GM12878 (cell line): ENCODE data around the gene CXorf38. TPM values are rescaled to one million over a fixed set of nuclear protein-coding genes. Genes with fewer than 3 reads are reported as not detected.

Source experiments
- BMI1 ChIP-seq: fragments of 450-650 bp; IDR thresholded peaks from 2 replicates; pipeline ENCODE4 v1.6.1; 2016; ENCODE audit warnings: mild to moderate bottlenecking, moderate library complexity, borderline replicate concordance
- EGR1 ChIP-seq, 2 experiments: IDR thresholded peaks; 1 replicate in 1 of 2; 2 replicates in 1 of 2; pipeline ENCODE4 v1.6.1; 2011 to 2012; ENCODE audit warnings: low read depth in 2 of 2, low read length in 2 of 2, borderline replicate concordance in 1 of 2, mild to moderate bottlenecking in 1 of 2, moderate library complexity in 1 of 2
- FOS ChIP-seq: IDR thresholded peaks from 3 replicates; pipeline ENCODE4 v1.6.1; 2011; ENCODE audit warnings: borderline replicate concordance; ENCODE audit not compliant: insufficient read length; ENCODE audit errors: extremely low read depth
- HCFC1 ChIP-seq: fragments of 150-350 bp; IDR thresholded peaks from 2 replicates; pipeline ENCODE4 v1.6.1; 2014; ENCODE audit warnings: low read length
- MTA3 ChIP-seq: IDR thresholded peaks from 2 replicates; pipeline ENCODE4 v1.6.1; 2012; ENCODE audit warnings: low read length, inconsistent platforms, borderline replicate concordance
- NBN ChIP-seq: fragments of 450-650 bp; IDR thresholded peaks from 2 replicates; pipeline ENCODE4 v1.6.1; 2016
- NFXL1 ChIP-seq: fragments of 450-650 bp; IDR thresholded peaks from 2 replicates; pipeline ENCODE4 v1.6.1; 2017; ENCODE audit warnings: antibody characterized with exemption, mild to moderate bottlenecking, borderline replicate concordance
- NRF1 ChIP-seq: conservative IDR thresholded peaks from 2 replicates; pipeline ENCODE4 v1.6.1; 2011; ENCODE audit warnings: mild to moderate bottlenecking, low read depth, low read length, improper control_type of control experiment
- PAX8 ChIP-seq: fragments of 450-650 bp; IDR thresholded peaks from 2 replicates; pipeline ENCODE4 v1.6.1; 2017; ENCODE audit warnings: mild to moderate bottlenecking, moderate library complexity
- PML ChIP-seq: IDR thresholded peaks from 2 replicates; pipeline ENCODE4 v1.6.1; 2012; ENCODE audit warnings: low read length, inconsistent platforms
- POU2F2 ChIP-seq: IDR thresholded peaks from 3 replicates; pipeline ENCODE4 v1.6.1; 2011; ENCODE audit warnings: low read depth, mild to moderate bottlenecking, low read length, borderline replicate concordance
- RAD21 ChIP-seq: IDR thresholded peaks from 2 replicates; pipeline ENCODE4 v1.6.1; 2011; ENCODE audit warnings: mild to moderate bottlenecking, low read depth, low read length, moderate library complexity; ENCODE audit not compliant: insufficient read depth
- RB1 ChIP-seq: fragments of 450-650 bp; formaldehyde crosslinking; IDR thresholded peaks from 2 replicates; pipeline ENCODE4 v1.6.1; 2017; ENCODE audit warnings: mild to moderate bottlenecking, borderline replicate concordance
- SMAD1 ChIP-seq: fragments of 450-650 bp; IDR thresholded peaks from 2 replicates; pipeline ENCODE4 v1.6.1; 2018; ENCODE audit warnings: mild to moderate bottlenecking, low read depth; ENCODE audit not compliant: partially characterized antibody
- SP1 ChIP-seq: IDR thresholded peaks from one replicate; pipeline ENCODE4 v1.6.1; 2011; ENCODE audit warnings: low read depth, low read length
- SUPT20H ChIP-seq: IDR thresholded peaks from 2 replicates; pipeline ENCODE4 v1.6.1; 2011; ENCODE audit warnings: low read depth, mild to moderate bottlenecking, low read length, moderate library complexity, borderline replicate concordance; ENCODE audit not compliant: control insufficient read depth
- TARDBP ChIP-seq: IDR thresholded peaks from 2 replicates; pipeline ENCODE4 v1.6.1; 2016; ENCODE audit warnings: borderline replicate concordance
- TCF12 ChIP-seq: IDR thresholded peaks from 2 replicates; pipeline ENCODE4 v1.6.1; 2011; ENCODE audit warnings: low read depth, mild to moderate bottlenecking, low read length
- ZBED1 ChIP-seq: IDR thresholded peaks from 2 replicates; pipeline ENCODE4 v1.6.1; 2016; ENCODE audit warnings: borderline replicate concordance
- ZNF207 ChIP-seq: fragments of 450-650 bp; IDR thresholded peaks from 2 replicates; pipeline ENCODE4 v1.6.1; 2014; ENCODE audit warnings: antibody characterized with exemption, mild to moderate bottlenecking, borderline replicate concordance
- ZNF24 ChIP-seq: fragments of 450-650 bp; IDR thresholded peaks from 2 replicates; pipeline ENCODE4 v1.6.1; 2017; ENCODE audit warnings: antibody characterized with exemption, mild to moderate bottlenecking
- ZSCAN29 ChIP-seq: fragments of 450-650 bp; IDR thresholded peaks from 2 replicates; pipeline ENCODE4 v1.6.1; 2017; ENCODE audit warnings: mild to moderate bottlenecking, moderate library complexity
- polyA plus RNA-seq, 11 experiments: library from polyadenylated mRNA; depleted of rRNA in 4 of 11; unstranded in 6 of 11; stranded (reverse) in 5 of 11; fragments of >200 nt; fragmentation: Nextera tagmentation in 4 of 11; fragmentation: Illumina TruSeq in 1 of 11; extraction: Ambion mirVana in 4 of 11; extraction: Trizol in 1 of 11; gene quantifications; 1 replicate in 1 of 11; 2 replicates in 10 of 11; pipeline versions ENCODE4 v1.2.1 to v1.2.3, GENCODE V29; 2011 to 2016; ENCODE audit warnings: inconsistent platforms in 2 of 11, missing spikeins in 2 of 11, low read depth in 1 of 11
- total RNA-seq, 4 experiments: library from RNA; depleted of rRNA in 3 of 4; stranded (reverse); fragments of >200 nt in 3 of 4; fragmentation: Illumina TruSeq in 1 of 4; extraction: Trizol in 1 of 4; gene quantifications; 2 replicates each; pipeline versions ENCODE4 v1.2.1 to v1.2.3, GENCODE V29; 2013 to 2021
- TF ChIP-seq, protein P1 (sequence below): fragments of 450-650 bp; IDR thresholded peaks from 2 replicates; pipeline ENCODE4 v1.6.1; 2016; ENCODE audit warnings: mild to moderate bottlenecking, moderate library complexity, borderline replicate concordance
- TF ChIP-seq, protein P2 (sequence below): IDR thresholded peaks from 2 replicates; pipeline ENCODE4 v1.6.1; 2011; ENCODE audit warnings: borderline replicate concordance, low read depth, mild to moderate bottlenecking, moderate library complexity, mixed read lengths, low read length; ENCODE audit not compliant: insufficient read depth; ENCODE audit errors: extremely low read length

The CXorf38 gene
- total and polyA plus RNA-seq, 10 of the 15 experiments (the other 5 are each of a cell fraction or from before 2014, with no cell fraction given), result 2.2 to 50.1 (median 18.8) TPM

GRCh38 chrX:40580537-40581335, 66.6 kb downstream of the CXorf38 start, which contains the start of gene ATP6AP2 (continued):
- TF ChIP-seq PAX8, result no peak
- TF ChIP-seq TCF12, result 0 out of 2 replicates have a peak, but pooled peaks have one; percentile 16
- no peak for TF ChIP-seq BMI1
- peak; percentile 34 for TF ChIP-seq FOS
- peak; percentile 91 for TF ChIP-seq SP1
- no peak for TF ChIP-seq NFXL1
- no peak for TF ChIP-seq ZNF207
- no peak for TF ChIP-seq TARDBP
- no peak for TF ChIP-seq PML
- TF ChIP-seq, protein P1, sequence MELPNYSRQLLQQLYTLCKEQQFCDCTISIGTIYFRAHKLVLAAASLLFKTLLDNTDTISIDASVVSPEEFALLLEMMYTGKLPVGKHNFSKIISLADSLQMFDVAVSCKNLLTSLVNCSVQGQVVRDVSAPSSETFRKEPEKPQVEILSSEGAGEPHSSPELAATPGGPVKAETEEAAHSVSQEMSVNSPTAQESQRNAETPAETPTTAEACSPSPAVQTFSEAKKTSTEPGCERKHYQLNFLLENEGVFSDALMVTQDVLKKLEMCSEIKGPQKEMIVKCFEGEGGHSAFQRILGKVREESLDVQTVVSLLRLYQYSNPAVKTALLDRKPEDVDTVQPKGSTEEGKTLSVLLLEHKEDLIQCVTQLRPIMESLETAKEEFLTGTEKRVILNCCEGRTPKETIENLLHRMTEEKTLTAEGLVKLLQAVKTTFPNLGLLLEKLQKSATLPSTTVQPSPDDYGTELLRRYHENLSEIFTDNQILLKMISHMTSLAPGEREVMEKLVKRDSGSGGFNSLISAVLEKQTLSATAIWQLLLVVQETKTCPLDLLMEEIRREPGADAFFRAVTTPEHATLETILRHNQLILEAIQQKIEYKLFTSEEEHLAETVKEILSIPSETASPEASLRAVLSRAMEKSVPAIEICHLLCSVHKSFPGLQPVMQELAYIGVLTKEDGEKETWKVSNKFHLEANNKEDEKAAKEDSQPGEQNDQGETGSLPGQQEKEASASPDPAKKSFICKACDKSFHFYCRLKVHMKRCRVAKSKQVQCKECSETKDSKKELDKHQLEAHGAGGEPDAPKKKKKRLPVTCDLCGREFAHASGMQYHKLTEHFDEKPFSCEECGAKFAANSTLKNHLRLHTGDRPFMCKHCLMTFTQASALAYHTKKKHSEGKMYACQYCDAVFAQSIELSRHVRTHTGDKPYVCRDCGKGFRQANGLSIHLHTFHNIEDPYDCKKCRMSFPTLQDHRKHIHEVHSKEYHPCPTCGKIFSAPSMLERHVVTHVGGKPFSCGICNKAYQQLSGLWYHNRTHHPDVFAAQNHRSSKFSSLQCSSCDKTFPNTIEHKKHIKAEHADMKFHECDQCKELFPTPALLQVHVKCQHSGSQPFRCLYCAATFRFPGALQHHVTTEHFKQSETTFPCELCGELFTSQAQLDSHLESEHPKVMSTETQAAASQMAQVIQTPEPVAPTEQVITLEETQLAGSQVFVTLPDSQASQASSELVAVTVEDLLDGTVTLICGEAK, result peak; percentile 71; the same call in 1 of the 2 replicates
- 0 out of 3 replicates have a peak, but pooled peaks have one; percentile 16 for TF ChIP-seq POU2F2
- TF ChIP-seq ZNF24, result no peak
- TF ChIP-seq RAD21, result no peak
- TF ChIP-seq EGR1 (IDR thresholded peaks at IDR 0.05; ENCODE audit: borderline replicate concordance in 1 of 2, low read depth in 2 of 2, low read length in 2 of 2), result peak in 1 of 2 experiments; percentile 24; a peak in 1 of 3 replicates
- TF ChIP-seq SMAD1, result no peak
- TF ChIP-seq ZBED1, result no peak
- TF ChIP-seq MTA3, result no peak
- TF ChIP-seq NRF1, result no peak
- TF ChIP-seq, protein P2, sequence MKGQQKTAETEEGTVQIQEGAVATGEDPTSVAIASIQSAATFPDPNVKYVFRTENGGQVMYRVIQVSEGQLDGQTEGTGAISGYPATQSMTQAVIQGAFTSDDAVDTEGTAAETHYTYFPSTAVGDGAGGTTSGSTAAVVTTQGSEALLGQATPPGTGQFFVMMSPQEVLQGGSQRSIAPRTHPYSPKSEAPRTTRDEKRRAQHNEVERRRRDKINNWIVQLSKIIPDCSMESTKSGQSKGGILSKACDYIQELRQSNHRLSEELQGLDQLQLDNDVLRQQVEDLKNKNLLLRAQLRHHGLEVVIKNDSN, result no peak
- TF ChIP-seq RB1, result no peak
- TF ChIP-seq SUPT20H, result no peak
- no peak for TF ChIP-seq HCFC1
- TF ChIP-seq NBN, result peak; percentile 64
- TF ChIP-seq ZSCAN29, result no peak
